OCI-LY7 (cell line): ENCODE data around the gene CLK4. TPM values are rescaled to one million over a fixed set of nuclear protein-coding genes. Genes with fewer than 3 reads are reported as not detected.

Source experiments
- BruUV-seq: library from RNA; stranded (reverse); fragments of 400-500 nt; replicated peaks from 2 replicates; lab custom pipeline; 2021; lab: Mats Ljungman, UMichigan
- CTCF ChIA-PET: fragments of 300-600 bp; sonication (Branson Sonifier 250); formaldehyde crosslinking; loops from one replicate; lab custom pipeline; 2022; ENCODE audit warnings: antibody characterized with exemption; ENCODE audit not compliant: unreplicated experiment; lab: Charles Lee
- POLR2A ChIA-PET: fragments of 300-600 bp; sonication (Branson Sonifier 250); formaldehyde crosslinking; loops from one replicate; lab custom pipeline; 2022; ENCODE audit warnings: antibody characterized with exemption; lab: Charles Lee
- DNase-seq: peaks from one replicate; pipeline ENCODE4 v3.0.0-alpha.2; 2015; ENCODE audit warnings: low spot score
- H2AFZ ChIP-seq: fragments of 200-600 bp; sonication (generic), shearing (Covaris generic); 2 replicates; pipeline ENCODE4 v1.6.1; 2014; ENCODE audit warnings: mild to moderate bottlenecking, antibody characterized with exemption, low read length, moderate library complexity
- H3K27ac ChIP-seq: fragments of 200-600 bp; sonication (generic); 2 replicates; pipeline ENCODE4 v1.5.1; 2014; ENCODE audit warnings: mixed run types, low read depth, mild to moderate bottlenecking, moderate library complexity, low read length, inconsistent platforms; ENCODE audit not compliant: poor library complexity, severe bottlenecking
- H3K36me3 ChIP-seq: fragments of 200-600 bp; sonication (generic); 2 replicates; pipeline ENCODE4 v1.6.1; 2014; ENCODE audit warnings: mild to moderate bottlenecking, antibody characterized with exemption, low read length, moderate library complexity, mixed read lengths; ENCODE audit not compliant: insufficient read depth
- H3K4me1 ChIP-seq: fragments of 200-600 bp; sonication (generic); 2 replicates; pipeline ENCODE4 v1.5.1; 2014; ENCODE audit warnings: mild to moderate bottlenecking, low read length; ENCODE audit not compliant: insufficient read depth, poor library complexity, severe bottlenecking
- H3K4me2 ChIP-seq: fragments of 200-600 bp; sonication (generic); 2 replicates; pipeline ENCODE4 v1.6.1; 2014; ENCODE audit warnings: mild to moderate bottlenecking, low read length
- H3K4me3 ChIP-seq: fragments of 200-600 bp; sonication (generic); 2 replicates; pipeline ENCODE4 v1.5.1; 2014; ENCODE audit warnings: mild to moderate bottlenecking, low read depth, low read length; ENCODE audit not compliant: poor library complexity, severe bottlenecking
- H3K79me2 ChIP-seq: fragments of 200-600 bp; sonication (generic); 2 replicates; pipeline ENCODE4 v1.6.1; 2016; ENCODE audit warnings: low read depth, mild to moderate bottlenecking, low read length, moderate library complexity, mixed read lengths; ENCODE audit not compliant: insufficient read depth
- H3K9me2 ChIP-seq: fragments of 200-600 bp; sonication (generic); 2 replicates; pipeline ENCODE4 v1.6.1; 2016; ENCODE audit warnings: mild to moderate bottlenecking, low read length, mixed read lengths; ENCODE audit not compliant: insufficient read depth
- H3K9me3 ChIP-seq: fragments of 200-600 bp; sonication (generic); 2 replicates; pipeline ENCODE4 v1.6.1; 2014; ENCODE audit warnings: mild to moderate bottlenecking, mixed run types, low read length, mixed read lengths
- H4K20me1 ChIP-seq: fragments of 200-600 bp; sonication (generic); 2 replicates; pipeline ENCODE4 v1.6.1; 2014; ENCODE audit warnings: mild to moderate bottlenecking, antibody characterized with exemption, low read length, moderate library complexity, mixed read lengths; ENCODE audit not compliant: insufficient read depth
- EZH2phosphoT487 ChIP-seq: fragments of 200-600 bp; sonication (generic); IDR thresholded peaks from 2 replicates; pipeline ENCODE4 v1.6.1; 2018; ENCODE audit warnings: low read depth, borderline replicate concordance, mild to moderate bottlenecking, mixed run types, antibody characterized with exemption, low read length, moderate library complexity, mixed read lengths
- intact Hi-C: fragments of 100-400 bp; cut with micrococcal nuclease; formaldehyde crosslinking; loops from one replicate; pipeline ENCODE4 v1.10.0; 2022; ENCODE audit not compliant: unreplicated experiment
- total RNA-seq, 2 experiments: library from RNA; depleted of rRNA in 1 of 2; stranded (reverse); fragments of >200 nt in 1 of 2; shearing (Covaris generic) in 1 of 2; gene quantifications; 2 replicates each; pipeline ENCODE4 v1.2.3, GENCODE V29; 2014 to 2022
- TF ChIP-seq, protein P1 (sequence below): fragments of 200-600 bp; sonication (generic); conservative IDR thresholded peaks from 2 replicates; pipeline ENCODE4 v1.5.1; 2014; ENCODE audit warnings: mild to moderate bottlenecking, antibody characterized with exemption, low read length, moderate library complexity, mixed read lengths

The CLK4 gene
- total RNA-seq, 2 experiments from 2014 or later, result 32.6 to 37.4 TPM

DNA sequence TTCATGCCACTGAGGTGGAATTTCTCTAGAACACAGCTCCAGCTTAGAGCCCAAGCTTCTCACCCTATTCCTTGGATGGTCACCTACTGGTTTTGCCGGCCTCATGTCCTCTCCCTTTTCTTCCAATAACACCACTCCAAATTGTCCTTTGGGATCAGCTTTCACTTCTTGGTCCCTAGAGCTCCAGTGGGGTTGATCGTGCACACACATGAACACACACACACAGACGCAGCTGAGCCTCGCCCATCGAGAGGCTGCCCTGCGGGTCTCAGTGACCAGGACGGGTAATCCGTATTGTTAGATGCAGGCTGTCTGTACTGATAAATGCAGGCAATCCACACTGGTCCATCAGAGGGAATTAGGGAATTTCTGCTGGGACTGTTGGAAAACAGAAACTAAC lies 43.6 kb downstream of the CLK4 start:
- Histone ChIP-seq H3K27ac (no peak overlapping the region), H3K36me3 (no peaks in the 10 kb centered on the region), H3K9me3 (no peaks in the 10 kb centered on the region), H3K9me2 (no peaks in the 10 kb centered on the region), H3K4me1 (no peaks in the 10 kb centered on the region), H2AFZ (no peak overlapping the region), H4K20me1 (no peaks in the 10 kb centered on the region), H3K4me2 (no peak overlapping the region), H3K4me3 (no peak overlapping the region), H3K79me2 (no peaks in the 10 kb centered on the region)
- TF ChIP-seq EZH2phosphoT487, result no peak
- TF ChIP-seq, protein P1, sequence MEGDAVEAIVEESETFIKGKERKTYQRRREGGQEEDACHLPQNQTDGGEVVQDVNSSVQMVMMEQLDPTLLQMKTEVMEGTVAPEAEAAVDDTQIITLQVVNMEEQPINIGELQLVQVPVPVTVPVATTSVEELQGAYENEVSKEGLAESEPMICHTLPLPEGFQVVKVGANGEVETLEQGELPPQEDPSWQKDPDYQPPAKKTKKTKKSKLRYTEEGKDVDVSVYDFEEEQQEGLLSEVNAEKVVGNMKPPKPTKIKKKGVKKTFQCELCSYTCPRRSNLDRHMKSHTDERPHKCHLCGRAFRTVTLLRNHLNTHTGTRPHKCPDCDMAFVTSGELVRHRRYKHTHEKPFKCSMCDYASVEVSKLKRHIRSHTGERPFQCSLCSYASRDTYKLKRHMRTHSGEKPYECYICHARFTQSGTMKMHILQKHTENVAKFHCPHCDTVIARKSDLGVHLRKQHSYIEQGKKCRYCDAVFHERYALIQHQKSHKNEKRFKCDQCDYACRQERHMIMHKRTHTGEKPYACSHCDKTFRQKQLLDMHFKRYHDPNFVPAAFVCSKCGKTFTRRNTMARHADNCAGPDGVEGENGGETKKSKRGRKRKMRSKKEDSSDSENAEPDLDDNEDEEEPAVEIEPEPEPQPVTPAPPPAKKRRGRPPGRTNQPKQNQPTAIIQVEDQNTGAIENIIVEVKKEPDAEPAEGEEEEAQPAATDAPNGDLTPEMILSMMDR, result no peak
- no TSS peak for BruUV-seq
- POLR2A ChIA-PET, result interaction anchor here (0.9 kb wide), 1 partner anchor 263 kb away, joined by 3 read pairs; no protein-coding TSS in a partner anchor
- DNase-seq, result no peak
- CTCF ChIA-PET, result no interaction called here
- intact Hi-C loops, result no loop called here

DNA sequence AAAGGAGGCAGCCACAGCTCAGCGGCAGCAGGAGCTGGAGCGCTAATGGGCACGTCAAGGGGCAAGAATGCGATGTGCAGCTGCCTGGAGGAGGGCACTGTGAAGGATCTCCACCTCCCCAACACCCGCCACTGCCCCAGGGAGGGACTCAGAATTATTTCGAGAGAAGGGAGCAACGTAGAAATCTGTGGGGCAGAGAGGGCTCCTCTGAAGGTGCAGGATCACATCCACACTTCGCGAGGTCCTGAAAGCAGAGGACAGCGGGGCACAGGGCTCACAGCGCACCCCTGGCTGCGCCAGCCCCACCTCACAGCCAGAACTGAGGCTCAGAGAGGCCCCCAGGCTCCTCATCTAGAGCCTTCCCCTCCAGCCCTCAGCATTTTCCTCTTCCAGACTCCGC lies 44.6 kb downstream of the CLK4 start:
- Histone ChIP-seq H3K27ac (no peak overlapping the region), H3K4me2 (no peak overlapping the region), H4K20me1 (no peaks in the 10 kb centered on the region), H3K9me3 (no peaks in the 10 kb centered on the region), H3K4me1 (no peaks in the 10 kb centered on the region), H3K4me3 (no peak overlapping the region), H2AFZ (no peak overlapping the region), H3K79me2 (no peaks in the 10 kb centered on the region), H3K9me2 (no peaks in the 10 kb centered on the region), H3K36me3 (no peaks in the 10 kb centered on the region)
- no peak for TF ChIP-seq EZH2phosphoT487
- TF ChIP-seq, protein P1, result no peak
- no TSS peak for BruUV-seq
- intact Hi-C loops, result no loop called here
- ChIA-PET CTCF (no interaction called here), POLR2A (no interaction called here)
- DNase-seq, result no peak

DNA sequence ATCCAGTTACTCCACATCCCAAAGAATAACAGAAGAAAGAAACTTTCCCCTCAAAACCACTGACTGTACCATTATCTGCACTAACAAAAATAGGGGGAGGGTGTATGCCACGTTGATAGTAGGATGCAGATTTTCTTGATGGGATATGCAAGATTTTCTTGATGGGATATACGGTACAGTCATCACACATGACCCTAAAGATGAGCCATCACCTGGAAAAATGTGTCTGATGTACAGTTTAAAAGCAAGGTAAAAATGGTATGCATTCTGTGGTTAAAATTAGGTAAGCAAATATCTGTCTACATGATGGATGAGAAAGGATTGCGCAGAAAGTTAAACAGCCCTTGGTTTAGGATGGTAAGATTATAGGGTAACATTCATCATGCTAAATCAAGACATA lies 45.2 kb downstream of the CLK4 start:
- Histone ChIP-seq H3K36me3 (no peaks in the 10 kb centered on the region), H3K9me2 (no peaks in the 10 kb centered on the region), H4K20me1 (no peaks in the 10 kb centered on the region), H3K79me2 (no peaks in the 10 kb centered on the region), H3K4me3 (no peak overlapping the region), H3K27ac (no peak overlapping the region), H3K9me3 (no peaks in the 10 kb centered on the region), H2AFZ (no peak overlapping the region), H3K4me1 (no peaks in the 10 kb centered on the region), H3K4me2 (no peak overlapping the region)
- DNase-seq, result no peak
- ChIA-PET POLR2A (no interaction called here), CTCF (no interaction called here)
- intact Hi-C loops, result no loop called here
- no TSS peak for BruUV-seq
- TF ChIP-seq EZH2phosphoT487, result no peak
- TF ChIP-seq, protein P1, result no peak
